ENCODE measurements around the gene IRF5.
"Not testable (repeated sequence)": the region's sequence is repeated elsewhere in the genome, so short reads cannot be mapped to it uniquely, and the experiment has no call there.

The IRF5 gene

DNA sequence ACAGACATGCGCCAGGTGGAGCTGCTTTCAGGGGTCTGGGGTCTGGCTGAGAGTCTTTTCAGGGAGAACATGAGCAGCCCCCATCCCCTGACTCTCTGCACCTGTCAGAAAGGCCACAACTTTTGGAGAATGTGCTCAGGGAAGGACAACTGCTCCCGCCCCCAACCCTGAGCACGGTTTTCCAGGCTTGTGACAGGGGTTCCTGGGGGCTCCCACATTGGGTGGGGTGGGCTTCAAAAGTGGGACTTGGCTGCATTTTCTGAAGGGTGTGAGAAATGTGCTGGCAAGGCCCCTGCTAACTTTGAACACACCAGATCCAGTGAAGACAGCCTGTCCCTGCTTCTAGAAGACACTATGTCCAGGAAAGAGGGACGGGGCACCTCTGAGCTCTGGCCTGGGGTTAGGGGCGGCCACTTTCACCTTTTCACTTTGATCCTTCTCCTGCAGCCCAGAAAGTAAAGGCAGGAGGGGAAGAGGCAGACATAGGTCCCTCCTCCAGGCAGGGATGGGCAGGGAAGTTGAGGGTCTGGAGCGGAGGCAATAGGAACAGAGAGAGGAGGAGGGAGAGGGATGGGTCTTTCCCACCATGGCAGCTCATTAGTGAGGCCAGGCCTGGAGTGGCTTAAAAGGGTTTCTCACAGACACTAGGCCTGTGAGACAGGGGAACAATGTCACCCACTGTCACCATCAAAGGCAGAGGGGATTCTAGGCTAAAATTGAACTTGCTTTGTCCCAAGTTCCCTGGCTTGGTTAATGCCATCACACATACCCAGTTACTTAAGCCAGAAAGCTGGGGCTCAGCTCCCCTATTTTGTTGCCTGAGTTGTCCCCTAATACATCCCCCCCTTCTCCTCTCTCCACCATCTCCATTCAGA lies 28.7 kb upstream of the IRF5 start:
- H3K27ac ChIP-seq: no peak overlapping the region
- no peak for TF ChIP-seq ZFX (IDR thresholded peaks at IDR 0.05; ENCODE audit: borderline replicate concordance)
- TF ChIP-seq, protein P1, sequence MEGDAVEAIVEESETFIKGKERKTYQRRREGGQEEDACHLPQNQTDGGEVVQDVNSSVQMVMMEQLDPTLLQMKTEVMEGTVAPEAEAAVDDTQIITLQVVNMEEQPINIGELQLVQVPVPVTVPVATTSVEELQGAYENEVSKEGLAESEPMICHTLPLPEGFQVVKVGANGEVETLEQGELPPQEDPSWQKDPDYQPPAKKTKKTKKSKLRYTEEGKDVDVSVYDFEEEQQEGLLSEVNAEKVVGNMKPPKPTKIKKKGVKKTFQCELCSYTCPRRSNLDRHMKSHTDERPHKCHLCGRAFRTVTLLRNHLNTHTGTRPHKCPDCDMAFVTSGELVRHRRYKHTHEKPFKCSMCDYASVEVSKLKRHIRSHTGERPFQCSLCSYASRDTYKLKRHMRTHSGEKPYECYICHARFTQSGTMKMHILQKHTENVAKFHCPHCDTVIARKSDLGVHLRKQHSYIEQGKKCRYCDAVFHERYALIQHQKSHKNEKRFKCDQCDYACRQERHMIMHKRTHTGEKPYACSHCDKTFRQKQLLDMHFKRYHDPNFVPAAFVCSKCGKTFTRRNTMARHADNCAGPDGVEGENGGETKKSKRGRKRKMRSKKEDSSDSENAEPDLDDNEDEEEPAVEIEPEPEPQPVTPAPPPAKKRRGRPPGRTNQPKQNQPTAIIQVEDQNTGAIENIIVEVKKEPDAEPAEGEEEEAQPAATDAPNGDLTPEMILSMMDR (IDR thresholded peaks at IDR 0.05): no peak

DNA sequence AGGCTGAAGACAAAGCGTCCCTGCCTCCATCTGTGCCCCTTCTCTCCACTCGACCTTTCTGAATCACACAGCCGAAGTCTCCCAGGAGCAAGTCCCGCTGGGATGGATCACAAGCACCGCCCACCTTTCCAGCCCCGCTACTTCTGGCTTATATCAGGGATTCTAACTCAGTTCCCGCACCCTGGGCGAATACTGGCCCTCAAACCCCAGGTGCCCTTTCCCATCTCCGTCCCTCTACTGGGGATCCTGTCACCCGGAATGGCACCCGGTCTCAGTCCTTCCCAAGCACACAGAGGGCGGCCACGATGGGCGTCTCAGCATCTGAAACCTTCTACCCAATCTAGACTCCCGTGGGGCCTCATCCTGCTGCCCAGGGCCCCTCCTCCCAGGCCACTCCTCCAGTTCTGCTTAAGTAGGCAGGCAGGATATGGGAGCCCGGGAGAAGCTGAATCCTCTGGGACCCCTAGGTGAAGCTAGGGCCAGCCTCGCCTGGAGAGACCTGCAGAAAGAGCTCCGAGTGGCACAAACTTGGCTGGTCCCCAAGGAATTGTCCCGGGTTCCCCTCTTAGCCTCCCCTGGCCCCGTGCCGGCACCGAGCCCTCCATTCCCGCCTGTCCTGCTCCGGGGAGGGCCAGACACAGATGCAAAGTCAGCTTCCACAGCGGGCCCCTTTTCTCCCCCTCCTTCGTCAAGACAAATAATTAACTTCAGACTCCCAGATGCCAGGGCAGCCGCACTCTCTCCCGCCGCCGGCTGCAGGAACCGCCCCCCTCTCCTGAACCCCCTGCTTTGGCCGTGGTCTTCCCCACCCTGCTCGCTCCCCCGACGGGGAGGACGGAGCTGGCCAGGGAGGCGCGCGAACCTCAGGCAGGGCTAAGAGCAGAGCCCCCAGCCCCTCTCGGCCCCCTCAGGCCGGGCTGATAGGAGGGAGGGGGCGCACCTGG lies 27.8 kb upstream of the IRF5 start:
- TF ChIP-seq, protein P1 (IDR thresholded peaks at IDR 0.05): no peak
- no peak for TF ChIP-seq ZFX (IDR thresholded peaks at IDR 0.05; ENCODE audit: borderline replicate concordance)
- H3K27ac ChIP-seq: no peak overlapping the region

DNA sequence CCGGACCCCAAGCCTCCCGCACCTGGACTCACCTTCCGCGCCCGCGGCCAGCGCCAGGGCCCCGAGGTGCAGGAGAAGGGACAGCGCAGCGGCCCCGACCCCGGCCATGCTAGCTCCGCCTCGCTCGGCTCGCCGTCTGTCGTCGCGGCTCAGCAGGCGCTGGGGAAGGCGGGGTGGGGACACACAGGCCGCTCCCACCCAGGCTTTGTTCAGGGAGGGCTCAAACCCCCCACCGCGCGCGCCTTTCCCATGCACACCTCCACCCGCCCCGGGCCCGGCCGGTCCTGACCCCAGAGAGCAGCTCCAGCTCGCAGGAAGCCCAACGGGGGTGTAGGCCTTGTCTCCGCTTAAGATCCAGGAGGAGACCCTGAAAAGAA lies 27.2 kb upstream of the IRF5 start, which contains the start of gene KCP:
KCP (minus strand) TSS at position 141 of the 377 bp plus-strand sequence; CDS start at position 108, 33 bp downstream.
- no peak within 1 kb of the TSS for H3K27ac ChIP-seq
- TF ChIP-seq, protein P1 (IDR thresholded peaks at IDR 0.05): no peak
- no peak for TF ChIP-seq ZFX (IDR thresholded peaks at IDR 0.05; ENCODE audit: borderline replicate concordance)

DNA sequence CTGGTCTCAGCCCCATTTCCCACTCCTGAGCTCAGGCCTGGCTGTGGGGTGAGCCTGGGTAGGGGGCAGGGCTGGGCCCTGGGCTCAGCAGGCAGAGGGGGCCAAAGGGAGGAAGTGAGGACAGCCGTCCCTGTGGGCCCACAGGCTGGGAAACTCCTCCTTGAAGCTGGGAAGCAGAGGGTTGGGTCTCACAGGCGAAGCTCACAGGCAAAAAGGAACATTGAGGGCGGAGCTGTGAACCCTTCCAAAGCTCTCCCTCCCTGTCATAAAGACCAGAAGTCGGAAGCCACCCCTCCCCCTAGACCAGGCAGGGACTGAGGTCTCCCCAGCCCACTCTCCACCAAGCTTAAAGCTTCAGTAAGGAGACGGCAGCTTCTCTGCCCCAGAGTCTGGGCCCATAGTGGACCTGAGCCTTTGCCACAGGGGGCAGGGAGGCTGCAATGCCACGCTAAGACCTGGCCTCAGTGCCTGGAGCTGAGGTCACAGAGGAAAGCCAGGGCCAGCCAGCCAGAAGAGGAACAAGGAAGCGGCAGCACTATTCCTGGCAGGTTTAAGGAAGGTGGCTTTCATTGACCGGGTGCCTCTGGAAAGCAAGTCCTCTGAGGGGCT lies 26.2 kb upstream of the IRF5 start:
- H3K27ac ChIP-seq: no peak overlapping the region
- TF ChIP-seq, protein P1 (IDR thresholded peaks at IDR 0.05): no peak

DNA sequence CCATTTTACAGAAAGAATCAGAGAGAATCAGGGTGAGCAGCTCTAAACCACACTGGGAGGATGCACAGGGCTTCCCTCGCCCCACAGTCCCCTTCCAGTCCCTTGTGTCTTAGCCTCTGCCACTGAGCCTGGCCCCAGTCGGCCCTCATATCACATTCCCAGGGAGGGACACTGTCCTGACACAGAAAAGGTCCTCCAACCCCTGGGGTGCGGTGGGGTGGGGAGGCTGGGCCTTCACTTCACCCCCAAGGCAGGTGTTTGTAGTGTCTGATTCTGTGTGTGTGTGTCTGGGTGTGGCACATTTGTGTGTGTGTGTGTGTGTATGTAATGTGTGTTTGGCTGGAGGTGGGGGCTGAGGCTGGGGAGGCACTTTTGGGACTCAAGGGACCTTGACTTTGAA lies 25.4 kb upstream of the IRF5 start:
- no peak for TF ChIP-seq ZFX (IDR thresholded peaks at IDR 0.05; ENCODE audit: borderline replicate concordance)
- TF ChIP-seq, protein P1 (IDR thresholded peaks at IDR 0.05): no peak
- H3K27ac ChIP-seq: no peak overlapping the region

DNA sequence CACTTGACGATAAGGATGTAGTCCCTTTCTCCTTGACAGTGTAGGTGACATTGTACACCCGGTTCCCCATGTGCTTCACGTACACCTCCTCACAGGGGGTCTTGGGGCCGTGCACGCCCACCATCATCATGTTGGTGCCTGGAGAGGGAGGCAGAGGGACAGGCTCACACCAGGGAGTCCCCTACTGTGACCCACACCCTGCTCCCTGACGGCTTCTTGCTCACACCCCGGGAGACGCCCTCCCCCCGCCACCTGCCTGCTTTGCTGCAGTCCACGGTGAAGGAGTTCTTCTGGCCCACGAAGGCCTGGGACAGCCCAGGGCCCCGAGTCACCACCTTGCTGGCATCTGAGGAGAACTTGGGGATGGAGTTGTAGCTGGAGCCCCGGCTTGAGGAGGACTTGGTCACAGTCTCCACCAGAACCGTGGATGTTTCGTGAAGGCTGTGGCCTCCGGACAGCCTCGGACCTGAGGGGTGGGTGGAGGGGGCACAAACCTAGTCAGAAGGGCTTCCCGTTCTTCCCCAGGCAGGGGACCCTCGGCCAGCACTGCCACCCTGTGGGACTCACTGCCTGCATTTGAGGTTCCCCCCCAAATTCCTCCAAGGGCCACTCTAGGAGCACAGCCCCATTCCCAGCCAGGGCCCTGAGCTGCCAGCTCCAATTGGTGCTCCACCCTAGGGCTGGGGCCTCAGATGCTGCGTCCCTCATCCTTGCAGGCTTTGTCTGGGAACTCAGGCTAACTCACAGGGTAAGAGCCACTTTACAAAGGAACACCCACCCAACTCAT lies 24.8 kb upstream of the IRF5 start:
- H3K27ac ChIP-seq: not testable (repeated sequence)

All from 22Rv1 (cell line).